ENCODE data around the gene FDPS. TPM values are rescaled to one million over a fixed set of nuclear protein-coding genes. Genes with fewer than 3 reads are reported as not detected.
A peak's percentile ranks its signal among the peaks of the same experiment; 100 is the strongest.

The FDPS gene
- total and polyA plus RNA-seq, 2 experiments from 2014 or later, result 287 to 366 TPM

DNA sequence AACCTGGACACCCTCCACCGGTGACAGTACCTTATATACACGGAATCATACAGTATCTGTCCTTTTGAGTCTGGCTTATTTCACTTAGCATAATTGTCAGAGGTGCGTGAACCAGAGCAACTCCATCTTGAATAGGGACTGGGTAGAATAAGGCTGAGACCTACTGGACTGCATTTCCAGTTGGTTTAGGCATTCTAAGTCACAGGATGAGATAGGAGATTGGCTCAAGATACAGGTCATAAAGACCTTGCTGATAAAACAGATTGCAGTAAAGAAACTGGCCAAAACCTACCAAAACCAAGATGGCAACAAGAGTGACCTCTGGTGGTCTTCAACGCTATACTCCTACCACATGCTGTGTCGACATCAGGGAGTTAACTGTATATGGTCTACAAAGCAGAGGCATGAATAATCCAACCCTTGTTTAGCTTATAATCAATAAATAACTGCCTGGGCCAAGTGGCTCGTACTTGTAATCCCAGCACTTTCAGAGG lies 1.4 kb upstream of the FDPS start:
- Histone ChIP-seq H3K4me2 (peak overlapping the region; percentile 56), H3K27ac (ENCODE audit: low read depth) (peak overlapping the region; percentile 85; the same call in 1 of the 2 replicates)
- peaks cover 27% of the 10 kb centered on the region for H3K36me3 Mint-ChIP-seq (ENCODE audit: low read depth)

GRCh38 chr1:155309423-155310021 lies 856 bp downstream of the FDPS start:
- Histone ChIP-seq H3K36me3 (ENCODE audit: insufficient read depth) (peaks cover 11% of the 10 kb centered on the region), H2AFZ (no peak overlapping the region), H3K9me2 (ENCODE audit: insufficient read depth) (no peaks in the 10 kb centered on the region), H3K4me2 (peak overlapping the region; percentile 98), H3F3A (replicated peaks; ENCODE audit: low read depth) (peaks cover 20% of the 10 kb centered on the region), H3K27ac (ENCODE audit: low read depth) (peak overlapping the region; percentile 6; the same call in 1 of the 2 replicates), H3K4me1 (ENCODE audit: insufficient read depth) (peaks cover 20% of the 10 kb centered on the region), H3K4me3 (peak overlapping the region; percentile 98), H4K20me1 (replicated peaks; ENCODE audit: insufficient read depth) (peaks cover 33% of the 10 kb centered on the region), H3K79me2 (replicated peaks; ENCODE audit: insufficient read depth) (peaks cover 51% of the 10 kb centered on the region), H3K27me3 (ENCODE audit: insufficient read depth) (no peaks in the 10 kb centered on the region)
- peaks cover 9% of the 10 kb centered on the region for H3K27me3 Mint-ChIP-seq (ENCODE audit: insufficient read depth, low read depth, poor library complexity)
- DNase-seq (ENCODE audit: low spot score) (no peak), ATAC-seq (no peak; the same call in 2 of the 3 replicates)
- peaks cover 42% of the 10 kb centered on the region for H3K36me3 Mint-ChIP-seq (ENCODE audit: low read depth)
- H3K9me3 Mint-ChIP-seq, result no peaks in the 10 kb centered on the region
- peak overlapping the region; percentile 97 for H3K27ac Mint-ChIP-seq
- H3K4me3 Mint-ChIP-seq, result peak overlapping the region; percentile 99
- H3K4me1 Mint-ChIP-seq, result peaks cover 22% of the 10 kb centered on the region
- TF ChIP-seq POLR2AphosphoS5 (IDR thresholded peaks at IDR 0.05; ENCODE audit: low read depth) (no peak), EZH2 (IDR thresholded peaks at IDR 0.05; ENCODE audit: low read depth, unreplicated experiment) (no peak), ZNF114 (CRISPR knock-in tag; IDR thresholded peaks at IDR 0.05) (no peak), ZNF331 (CRISPR knock-in tag; IDR thresholded peaks at IDR 0.05; ENCODE audit: low read depth) (no peak), NANOG (IDR thresholded peaks at IDR 0.05; ENCODE audit: borderline replicate concordance) (no peak), CTCF (conservative IDR thresholded peaks at IDR 0.05; ENCODE audit: low read depth in 2 of 2) (no peak)
- TF ChIP-seq, protein P1, sequence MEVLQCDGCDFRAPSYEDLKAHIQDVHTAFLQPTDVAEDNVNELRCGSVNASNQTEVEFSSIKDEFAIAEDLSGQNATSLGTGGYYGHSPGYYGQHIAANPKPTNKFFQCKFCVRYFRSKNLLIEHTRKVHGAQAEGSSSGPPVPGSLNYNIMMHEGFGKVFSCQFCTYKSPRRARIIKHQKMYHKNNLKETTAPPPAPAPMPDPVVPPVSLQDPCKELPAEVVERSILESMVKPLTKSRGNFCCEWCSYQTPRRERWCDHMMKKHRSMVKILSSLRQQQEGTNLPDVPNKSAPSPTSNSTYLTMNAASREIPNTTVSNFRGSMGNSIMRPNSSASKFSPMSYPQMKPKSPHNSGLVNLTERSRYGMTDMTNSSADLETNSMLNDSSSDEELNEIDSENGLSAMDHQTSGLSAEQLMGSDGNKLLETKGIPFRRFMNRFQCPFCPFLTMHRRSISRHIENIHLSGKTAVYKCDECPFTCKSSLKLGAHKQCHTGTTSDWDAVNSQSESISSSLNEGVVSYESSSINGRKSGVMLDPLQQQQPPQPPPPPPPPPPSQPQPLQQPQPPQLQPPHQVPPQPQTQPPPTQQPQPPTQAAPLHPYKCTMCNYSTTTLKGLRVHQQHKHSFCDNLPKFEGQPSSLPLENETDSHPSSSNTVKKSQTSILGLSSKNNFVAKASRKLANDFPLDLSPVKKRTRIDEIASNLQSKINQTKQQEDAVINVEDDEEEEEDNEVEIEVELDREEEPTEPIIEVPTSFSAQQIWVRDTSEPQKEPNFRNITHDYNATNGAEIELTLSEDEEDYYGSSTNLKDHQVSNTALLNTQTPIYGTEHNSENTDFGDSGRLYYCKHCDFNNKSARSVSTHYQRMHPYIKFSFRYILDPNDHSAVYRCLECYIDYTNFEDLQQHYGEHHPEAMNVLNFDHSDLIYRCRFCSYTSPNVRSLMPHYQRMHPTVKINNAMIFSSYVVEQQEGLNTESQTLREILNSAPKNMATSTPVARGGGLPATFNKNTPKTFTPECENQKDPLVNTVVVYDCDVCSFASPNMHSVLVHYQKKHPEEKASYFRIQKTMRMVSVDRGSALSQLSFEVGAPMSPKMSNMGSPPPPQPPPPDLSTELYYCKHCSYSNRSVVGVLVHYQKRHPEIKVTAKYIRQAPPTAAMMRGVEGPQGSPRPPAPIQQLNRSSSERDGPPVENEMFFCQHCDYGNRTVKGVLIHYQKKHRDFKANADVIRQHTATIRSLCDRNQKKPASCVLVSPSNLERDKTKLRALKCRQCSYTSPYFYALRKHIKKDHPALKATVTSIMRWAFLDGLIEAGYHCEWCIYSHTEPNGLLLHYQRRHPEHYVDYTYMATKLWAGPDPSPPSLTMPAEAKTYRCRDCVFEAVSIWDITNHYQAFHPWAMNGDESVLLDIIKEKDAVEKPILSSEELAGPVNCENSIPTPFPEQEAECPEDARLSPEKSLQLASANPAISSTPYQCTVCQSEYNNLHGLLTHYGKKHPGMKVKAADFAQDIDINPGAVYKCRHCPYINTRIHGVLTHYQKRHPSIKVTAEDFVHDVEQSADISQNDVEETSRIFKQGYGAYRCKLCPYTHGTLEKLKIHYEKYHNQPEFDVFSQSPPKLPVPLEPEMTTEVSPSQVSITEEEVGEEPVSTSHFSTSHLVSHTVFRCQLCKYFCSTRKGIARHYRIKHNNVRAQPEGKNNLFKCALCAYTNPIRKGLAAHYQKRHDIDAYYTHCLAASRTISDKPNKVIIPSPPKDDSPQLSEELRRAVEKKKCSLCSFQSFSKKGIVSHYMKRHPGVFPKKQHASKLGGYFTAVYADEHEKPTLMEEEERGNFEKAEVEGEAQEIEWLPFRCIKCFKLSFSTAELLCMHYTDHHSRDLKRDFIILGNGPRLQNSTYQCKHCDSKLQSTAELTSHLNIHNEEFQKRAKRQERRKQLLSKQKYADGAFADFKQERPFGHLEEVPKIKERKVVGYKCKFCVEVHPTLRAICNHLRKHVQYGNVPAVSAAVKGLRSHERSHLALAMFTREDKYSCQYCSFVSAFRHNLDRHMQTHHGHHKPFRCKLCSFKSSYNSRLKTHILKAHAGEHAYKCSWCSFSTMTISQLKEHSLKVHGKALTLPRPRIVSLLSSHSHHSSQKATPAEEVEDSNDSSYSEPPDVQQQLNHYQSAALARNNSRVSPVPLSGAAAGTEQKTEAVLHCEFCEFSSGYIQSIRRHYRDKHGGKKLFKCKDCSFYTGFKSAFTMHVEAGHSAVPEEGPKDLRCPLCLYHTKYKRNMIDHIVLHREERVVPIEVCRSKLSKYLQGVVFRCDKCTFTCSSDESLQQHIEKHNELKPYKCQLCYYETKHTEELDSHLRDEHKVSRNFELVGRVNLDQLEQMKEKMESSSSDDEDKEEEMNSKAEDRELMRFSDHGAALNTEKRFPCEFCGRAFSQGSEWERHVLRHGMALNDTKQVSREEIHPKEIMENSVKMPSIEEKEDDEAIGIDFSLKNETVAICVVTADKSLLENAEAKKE (CRISPR knock-in tag; IDR thresholded peaks at IDR 0.05), result no peak

More for the DNA sequence above, 1.4 kb upstream of the FDPS start:
- Mint-ChIP-seq H3K27ac (peak overlapping the region; percentile 97), H3K4me1 (peaks cover 22% of the 10 kb centered on the region), H3K4me3 (peak overlapping the region; percentile 99), H3K9me3 (no peaks in the 10 kb centered on the region), H3K27me3 (ENCODE audit: insufficient read depth, low read depth, poor library complexity) (peaks cover 9% of the 10 kb centered on the region)
- Histone ChIP-seq H3K4me3 (no peak overlapping the region; the same call in 1 of the 2 replicates), H2AFZ (no peak overlapping the region), H3K36me3 (ENCODE audit: insufficient read depth) (peaks cover 11% of the 10 kb centered on the region), H3K79me2 (replicated peaks; ENCODE audit: insufficient read depth) (peaks cover 34% of the 10 kb centered on the region), H3K4me1 (ENCODE audit: insufficient read depth) (peaks cover 20% of the 10 kb centered on the region), H4K20me1 (replicated peaks; ENCODE audit: insufficient read depth) (peaks cover 20% of the 10 kb centered on the region), H3K27me3 (ENCODE audit: insufficient read depth) (no peaks in the 10 kb centered on the region), H3K9me2 (ENCODE audit: insufficient read depth) (no peaks in the 10 kb centered on the region), H3F3A (replicated peaks; ENCODE audit: low read depth) (peaks cover 19% of the 10 kb centered on the region)
- ATAC-seq (peak; percentile 8; the same call in 2 of the 3 replicates), DNase-seq (ENCODE audit: low spot score) (peak; percentile 85)
- TF ChIP-seq CTCF (conservative IDR thresholded peaks at IDR 0.05; ENCODE audit: low read depth in 2 of 2), result peak; percentile 77 to 87
- no peak for TF ChIP-seq EZH2 (IDR thresholded peaks at IDR 0.05; ENCODE audit: low read depth, unreplicated experiment)

Measured in GM23338 (cell line).